C4-2B (cell line): ENCODE measurements around the gene ARHGEF16.

Experiments
- ZFX ChIP-seq: fragments of 450-650 bp; IDR thresholded peaks from 2 replicates; pipeline ENCODE4 v1.6.1; 2017
- TF ChIP-seq, protein P1 (sequence below): fragments of 450-650 bp; conservative IDR thresholded peaks from 2 replicates; pipeline ENCODE4 v1.5.1; 2017; ENCODE audit warnings: mild to moderate bottlenecking

- TF ChIP-seq, protein P1, sequence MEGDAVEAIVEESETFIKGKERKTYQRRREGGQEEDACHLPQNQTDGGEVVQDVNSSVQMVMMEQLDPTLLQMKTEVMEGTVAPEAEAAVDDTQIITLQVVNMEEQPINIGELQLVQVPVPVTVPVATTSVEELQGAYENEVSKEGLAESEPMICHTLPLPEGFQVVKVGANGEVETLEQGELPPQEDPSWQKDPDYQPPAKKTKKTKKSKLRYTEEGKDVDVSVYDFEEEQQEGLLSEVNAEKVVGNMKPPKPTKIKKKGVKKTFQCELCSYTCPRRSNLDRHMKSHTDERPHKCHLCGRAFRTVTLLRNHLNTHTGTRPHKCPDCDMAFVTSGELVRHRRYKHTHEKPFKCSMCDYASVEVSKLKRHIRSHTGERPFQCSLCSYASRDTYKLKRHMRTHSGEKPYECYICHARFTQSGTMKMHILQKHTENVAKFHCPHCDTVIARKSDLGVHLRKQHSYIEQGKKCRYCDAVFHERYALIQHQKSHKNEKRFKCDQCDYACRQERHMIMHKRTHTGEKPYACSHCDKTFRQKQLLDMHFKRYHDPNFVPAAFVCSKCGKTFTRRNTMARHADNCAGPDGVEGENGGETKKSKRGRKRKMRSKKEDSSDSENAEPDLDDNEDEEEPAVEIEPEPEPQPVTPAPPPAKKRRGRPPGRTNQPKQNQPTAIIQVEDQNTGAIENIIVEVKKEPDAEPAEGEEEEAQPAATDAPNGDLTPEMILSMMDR = no peak
- no peak for TF ChIP-seq ZFX
Measured at GRCh38 chr1:3470650-3471355, 16.3 kb downstream of the ARHGEF16 start.
